ENCODE data around the gene GHRHR.

The GHRHR gene

GRCh38 chr7:30963842-30964241, at the start of gene GHRHR:
Gene GHRHR (plus strand): TSS chr7:30963953. CDS start chr7:30964069, 116 bp downstream.
- DNase-seq, result no peak

GRCh38 chr7:30914596-30914995, 49.2 kb upstream of the GHRHR start:
- DNase-seq, result no peak

GRCh38 chr7:30915005-30915601, 48.6 kb upstream of the GHRHR start:
- DNase-seq, result no peak

GRCh38 chr7:30915751-30916150, 48.0 kb upstream of the GHRHR start:
- no peak for DNase-seq

GRCh38 chr7:30916255-30916654, 47.5 kb upstream of the GHRHR start:
- no peak for DNase-seq

GRCh38 chr7:30916767-30917166, 47.0 kb upstream of the GHRHR start:
- DNase-seq, result no peak

GRCh38 chr7:30917216-30917893, 46.4 kb upstream of the GHRHR start:
- DNase-seq, result no peak

- no peak for DNase-seq
These were observed 45.1 kb upstream of the GHRHR start for GRCh38 chr7:30918676-30919075.

- no peak for DNase-seq
These were observed 43.7 kb upstream of the GHRHR start for GRCh38 chr7:30920021-30920583.

- no peak for DNase-seq
These were observed 42.9 kb upstream of the GHRHR start for GRCh38 chr7:30920584-30921539.

- DNase-seq, result no peak
These were observed 42.0 kb upstream of the GHRHR start for GRCh38 chr7:30921540-30922401.

- no peak for DNase-seq
These were observed 41.2 kb upstream of the GHRHR start for GRCh38 chr7:30922596-30922995.

- no peak for DNase-seq
These were observed 40.6 kb upstream of the GHRHR start for GRCh38 chr7:30923009-30923773.

GRCh38 chr7:30923774-30924413, 39.9 kb upstream of the GHRHR start:
- no peak for DNase-seq

GRCh38 chr7:30924624-30925023, 39.1 kb upstream of the GHRHR start:
- no peak for DNase-seq

- DNase-seq, result no peak
These were observed 38.6 kb upstream of the GHRHR start for GRCh38 chr7:30925117-30925516.

- no peak for DNase-seq
These were observed 37.8 kb upstream of the GHRHR start for GRCh38 chr7:30925913-30926312.

- no peak for DNase-seq
These were observed 37.4 kb upstream of the GHRHR start for GRCh38 chr7:30926313-30926712.

GRCh38 chr7:30927040-30927439, 36.7 kb upstream of the GHRHR start:
- no peak for DNase-seq

- DNase-seq, result no peak
These were observed 36.2 kb upstream of the GHRHR start for GRCh38 chr7:30927559-30927958.

GRCh38 chr7:30928254-30928872, 35.4 kb upstream of the GHRHR start:
- no peak for DNase-seq
